Endothelial cell of umbilical vein (primary cell): ENCODE results near the gene BGN. TPM values are rescaled to one million over a fixed set of nuclear protein-coding genes. Genes with fewer than 3 reads are reported as not detected.

ENCODE experiments used
- BruUV-seq: library from RNA; stranded (reverse); fragments of 400-500 nt; replicated peaks from 2 replicates; lab custom pipeline; 2021; lab: Mats Ljungman, UMichigan
- CTCF ChIA-PET: fragments of 300-600, 350-600 bp; sonication (Branson Sonifier 250); formaldehyde crosslinking; loops from one replicate; lab custom pipeline; 2021; ENCODE audit warnings: antibody characterized with exemption, inconsistent platforms; lab: Charles Lee
- POLR2A ChIA-PET: fragments of 300-600, 350-600 bp; sonication (Branson Sonifier 250); formaldehyde crosslinking; loops from one replicate; lab custom pipeline; 2021; ENCODE audit warnings: antibody characterized with exemption, inconsistent platforms; lab: Charles Lee
- DNase-seq: peaks from one replicate; pipeline ENCODE4 v3.0.0-alpha.2; 2011; ENCODE audit warnings: low read depth, low spot score
- FAIRE-seq: peaks from 2 replicates; lab custom pipeline; 2011; peaks lifted over from hg19 to GRCh38; lab: Jason Lieb, UNC
- H2AFZ ChIP-seq: 2 replicates; pipeline ENCODE4 v1.6.0; 2012; ENCODE audit warnings: low read depth, low read length, control low read depth, inconsistent platforms
- H3K27ac ChIP-seq: 2 replicates; pipeline ENCODE4 v1.5.1; 2011; ENCODE audit warnings: low read depth, mild to moderate bottlenecking, control low read depth, low read length, moderate library complexity; ENCODE audit not compliant: insufficient read depth
- H3K27me3 ChIP-seq, 2 experiments: 2 replicates each; pipeline versions ENCODE4 v1.6.0 to v1.6.1; 2011; ENCODE audit warnings: low read length in 2 of 2, mixed read lengths in 1 of 2; ENCODE audit not compliant: control insufficient read depth in 2 of 2, insufficient read depth in 2 of 2
- H3K36me3 ChIP-seq, 2 experiments: 2 replicates in 1 of 2; 3 replicates in 1 of 2; pipeline ENCODE4 v1.5.1; 2011; ENCODE audit warnings: low read length in 2 of 2, mild to moderate bottlenecking in 1 of 2, moderate library complexity in 1 of 2; ENCODE audit not compliant: control insufficient read depth in 2 of 2, insufficient read depth in 2 of 2; ENCODE audit errors: extremely low read depth in 1 of 2
- H3K4me1 ChIP-seq: 3 replicates; pipeline ENCODE4 v1.5.1; 2011; ENCODE audit warnings: mild to moderate bottlenecking, low read length; ENCODE audit not compliant: control insufficient read depth, insufficient read depth; ENCODE audit errors: extremely low read depth
- H3K4me2 ChIP-seq: 2 replicates; pipeline ENCODE4 v1.6.1; 2011; ENCODE audit warnings: low read length, control low read depth, mixed read lengths; ENCODE audit not compliant: insufficient read depth
- H3K4me3 ChIP-seq, 3 experiments: fragments of 200-600 bp in 1 of 3; sonication (generic), shearing (Covaris generic) in 1 of 3; replicated peaks in 1 of 3; 2 replicates each; pipeline ENCODE4 v1.5.1; 2011 to 2016; ENCODE audit warnings: control low read depth in 3 of 3, low read length in 3 of 3, mild to moderate bottlenecking in 2 of 3, inconsistent platforms in 1 of 3, low read depth in 1 of 3, moderate library complexity in 1 of 3; ENCODE audit not compliant: insufficient read depth in 1 of 3
- H3K79me2 ChIP-seq: 2 replicates; pipeline ENCODE4 v1.6.0; 2012; ENCODE audit warnings: low read length, inconsistent platforms; ENCODE audit not compliant: control insufficient read depth, insufficient read depth
- H3K9ac ChIP-seq: replicated peaks from 2 replicates; pipeline ENCODE3; 2011; ENCODE audit warnings: low read length, control low read depth; ENCODE audit not compliant: insufficient read depth; ENCODE audit errors: extremely low read depth
- H3K9me1 ChIP-seq: replicated peaks from 3 replicates; pipeline ENCODE4 v1.6.0; 2011; ENCODE audit warnings: mild to moderate bottlenecking, low read length; ENCODE audit not compliant: control insufficient read depth, insufficient read depth; ENCODE audit errors: extremely low read depth
- H3K9me3 ChIP-seq: replicated peaks from 2 replicates; pipeline ENCODE4 v1.5.1; 2012; ENCODE audit warnings: low read length, inconsistent platforms; ENCODE audit not compliant: control insufficient read depth, insufficient read depth
- H4K20me1 ChIP-seq: replicated peaks from 2 replicates; pipeline ENCODE3; 2011; ENCODE audit warnings: mild to moderate bottlenecking, low read length; ENCODE audit not compliant: control insufficient read depth, insufficient read depth; ENCODE audit errors: extremely low read depth
- CTCF ChIP-seq, 2 donors: IDR thresholded peaks; 1 replicate in 1 of 2; 2 replicates in 1 of 2; pipeline ENCODE4 v1.5.1; 2011; ENCODE audit warnings: low read length in 2 of 2, mild to moderate bottlenecking in 2 of 2, moderate library complexity in 2 of 2, control low read depth in 1 of 2, inconsistent platforms in 1 of 2, low read depth in 1 of 2; ENCODE audit not compliant: insufficient read depth in 1 of 2; ENCODE audit errors: extremely low read depth in 1 of 2
- EZH2 ChIP-seq: IDR thresholded peaks from 2 replicates; pipeline ENCODE4 v1.6.1; 2012; ENCODE audit warnings: borderline replicate concordance, low read depth, mild to moderate bottlenecking, moderate library complexity, low read length, inconsistent platforms; ENCODE audit not compliant: severe bottlenecking
- FOS ChIP-seq: IDR thresholded peaks from 2 replicates; pipeline ENCODE4 v1.6.1; 2011; ENCODE audit warnings: mild to moderate bottlenecking, low read length, moderate library complexity, borderline replicate concordance; ENCODE audit not compliant: insufficient read depth
- GATA2 ChIP-seq: IDR thresholded peaks from 2 replicates; pipeline ENCODE4 v1.7.0; 2011; ENCODE audit warnings: low read depth, mild to moderate bottlenecking, moderate library complexity, mixed read lengths, low read length; ENCODE audit not compliant: insufficient read length, insufficient read depth
- JUN ChIP-seq: IDR thresholded peaks from 2 replicates; pipeline ENCODE4 v1.6.1; 2011; ENCODE audit warnings: borderline replicate concordance, low read depth; ENCODE audit not compliant: insufficient read length, insufficient read depth
- MAX ChIP-seq: IDR thresholded peaks from 2 replicates; pipeline ENCODE4 v1.6.1; 2011; ENCODE audit not compliant: insufficient read depth, insufficient read length
- MYC ChIP-seq: IDR thresholded peaks from one replicate; pipeline ENCODE4 v1.6.1; 2011; ENCODE audit warnings: mild to moderate bottlenecking, low read depth, low read length
- POLR2A ChIP-seq: IDR thresholded peaks from 2 replicates; pipeline ENCODE4 v1.6.1; 2012; ENCODE audit warnings: low read depth, mild to moderate bottlenecking, control low read depth, low read length
- POLR2AphosphoS5 ChIP-seq: IDR thresholded peaks from 2 replicates; pipeline ENCODE4 v1.6.1; 2012; ENCODE audit warnings: low read depth, mild to moderate bottlenecking, control low read depth, low read length, moderate library complexity; ENCODE audit not compliant: insufficient read depth
- dilution Hi-C: fragments of 300-500 bp; cut with MboI; formaldehyde crosslinking; loops from one replicate; pipeline ENCODE4 v1.15.0; 2019; ENCODE audit warnings: low sequenced_read_pairs; ENCODE audit not compliant: extremely low pct_ligation_motif_present
- intact Hi-C: fragments of 100-400 bp; cut with micrococcal nuclease; formaldehyde crosslinking; loops from one replicate; pipeline ENCODE4 v1.10.0; 2022
- polyA plus RNA-seq, 4 experiments: library from polyadenylated mRNA; depleted of rRNA in 3 of 4; stranded (reverse) in 3 of 4; unstranded in 1 of 4; fragments of >200 nt; gene quantifications; 2 replicates each; pipeline versions ENCODE4 v1.2.1 to v1.2.3, GENCODE V29; 2011 to 2012; ENCODE audit warnings: missing spikeins in 1 of 4
- total RNA-seq: library from RNA; stranded (reverse); gene quantifications from 2 replicates; pipeline ENCODE4 v1.2.3, GENCODE V29; 2021

BGN gene
- total and polyA plus RNA-seq, 2 donors (not counting 3 experiments of a cell fraction or from before 2014, with no cell fraction given), result 479 to 879 TPM

GRCh38 chrX:153499341-153499740 lies 4.6 kb downstream of the BGN start:
- BruUV-seq, result no TSS peak
- DNase-seq (no peak), FAIRE-seq (no peak)
- peaks cover 15% of the 10 kb centered on the region for H3K79me2 ChIP-seq
- H3K4me3 ChIP-seq, result peak overlapping the region in 1 of 3 experiments; percentile 43
- H3K36me3 ChIP-seq, result peaks cover 0 to 14% of the 10 kb centered on the region in 2 experiments
- H4K20me1 ChIP-seq, result no peaks in the 10 kb centered on the region
- CTCF ChIA-PET, result interaction anchor here (1.3 to 2.0 kb wide), 3 partner anchors 28 to 38 kb away, joined by 5 to 23 read pairs (median 7); partner anchors contain the start of gene HAUS7
- H2AFZ ChIP-seq, result no peak overlapping the region
- no peak overlapping the region for H3K27ac ChIP-seq
- intact Hi-C loops, result no loop called here
- dilution Hi-C loops, result no loop called here
- H3K9ac ChIP-seq, result no peak overlapping the region
- peaks cover 1% of the 10 kb centered on the region for H3K4me1 ChIP-seq
- H3K4me2 ChIP-seq, result no peak overlapping the region
- H3K9me1 ChIP-seq, result no peaks in the 10 kb centered on the region
- no peaks in the 10 kb centered on the region for H3K27me3 ChIP-seq
- no peak for TF ChIP-seq POLR2AphosphoS5
- no peak for TF ChIP-seq GATA2
- no peak for TF ChIP-seq MAX
- TF ChIP-seq FOS, result no peak
- TF ChIP-seq JUN, result no peak
- no peak for TF ChIP-seq MYC
- no peak for TF ChIP-seq POLR2A
- no peak for TF ChIP-seq EZH2
- TF ChIP-seq CTCF (IDR thresholded peaks at IDR 0.05; ENCODE audit: extremely low read depth in 1 of 2, insufficient read depth in 1 of 2, low read depth in 1 of 2, low read length in 2 of 2), result no peak
- H3K9me3 ChIP-seq, result no peaks in the 10 kb centered on the region
- POLR2A ChIA-PET, result no interaction called here
